Measurements from ENCODE around the gene CHST10.

DNA sequence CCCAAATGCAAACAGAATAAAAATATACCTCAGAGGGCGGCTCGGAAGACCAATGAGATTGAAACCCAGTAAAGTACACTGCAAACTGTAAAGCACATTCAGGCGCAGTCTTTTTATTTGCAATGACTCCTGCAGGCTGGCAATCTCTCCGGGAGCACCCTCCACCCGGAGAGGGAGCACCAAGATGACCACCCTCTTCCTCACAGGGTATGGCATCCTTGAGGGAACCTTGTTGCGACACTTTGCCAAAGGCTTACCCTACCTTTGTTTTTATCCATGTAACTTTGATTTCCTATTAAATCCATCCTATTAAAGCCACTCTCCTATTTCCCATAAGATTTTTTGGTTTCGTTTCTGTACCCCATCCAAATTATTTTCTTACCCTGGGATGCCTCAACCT, 16.2 kb downstream of the CHST10 start:
- TF ChIP-seq, protein P1, sequence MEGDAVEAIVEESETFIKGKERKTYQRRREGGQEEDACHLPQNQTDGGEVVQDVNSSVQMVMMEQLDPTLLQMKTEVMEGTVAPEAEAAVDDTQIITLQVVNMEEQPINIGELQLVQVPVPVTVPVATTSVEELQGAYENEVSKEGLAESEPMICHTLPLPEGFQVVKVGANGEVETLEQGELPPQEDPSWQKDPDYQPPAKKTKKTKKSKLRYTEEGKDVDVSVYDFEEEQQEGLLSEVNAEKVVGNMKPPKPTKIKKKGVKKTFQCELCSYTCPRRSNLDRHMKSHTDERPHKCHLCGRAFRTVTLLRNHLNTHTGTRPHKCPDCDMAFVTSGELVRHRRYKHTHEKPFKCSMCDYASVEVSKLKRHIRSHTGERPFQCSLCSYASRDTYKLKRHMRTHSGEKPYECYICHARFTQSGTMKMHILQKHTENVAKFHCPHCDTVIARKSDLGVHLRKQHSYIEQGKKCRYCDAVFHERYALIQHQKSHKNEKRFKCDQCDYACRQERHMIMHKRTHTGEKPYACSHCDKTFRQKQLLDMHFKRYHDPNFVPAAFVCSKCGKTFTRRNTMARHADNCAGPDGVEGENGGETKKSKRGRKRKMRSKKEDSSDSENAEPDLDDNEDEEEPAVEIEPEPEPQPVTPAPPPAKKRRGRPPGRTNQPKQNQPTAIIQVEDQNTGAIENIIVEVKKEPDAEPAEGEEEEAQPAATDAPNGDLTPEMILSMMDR (IDR thresholded peaks at IDR 0.05): no peak
- no peak for TF ChIP-seq POLR2A (IDR thresholded peaks at IDR 0.05)
